Left forelimb (tissue), 1 donor: ENCODE measurements around the gene CPLX1.

Source experiments
- DNase-seq: peaks from one replicate; pipeline ENCODE4 v3.0.0-alpha.2; 2018; ENCODE audit warnings: low spot score

The CPLX1 gene

GRCh38 chr4:832536-832935 lies 6.6 kb upstream of the CPLX1 start:
- no peak for DNase-seq

GRCh38 chr4:832108-832507 lies 6.2 kb upstream of the CPLX1 start:
- DNase-seq: no peak

- DNase-seq: no peak
These were observed 5.5 kb upstream of the CPLX1 start for GRCh38 chr4:831483-831805.

- DNase-seq: peak; percentile 62
These were observed 4.9 kb upstream of the CPLX1 start for GRCh38 chr4:830601-831482.

GRCh38 chr4:829761-830600 lies 4.1 kb upstream of the CPLX1 start:
- peak; percentile 50 for DNase-seq

GRCh38 chr4:829291-829690 lies 3.4 kb upstream of the CPLX1 start:
- peak; percentile 55 for DNase-seq

GRCh38 chr4:828641-829271 lies 2.8 kb upstream of the CPLX1 start:
- DNase-seq: peak; percentile 55

GRCh38 chr4:827209-828081 lies 1.5 kb upstream of the CPLX1 start:
- DNase-seq: peak; percentile 50

GRCh38 chr4:826508-827208 lies 729 bp upstream of the CPLX1 start:
- DNase-seq: peak; percentile 44

GRCh38 chr4:825063-825970 lies 612 bp downstream of the CPLX1 start:
- no peak for DNase-seq

GRCh38 chr4:824461-825062 lies 1.4 kb downstream of the CPLX1 start:
- no peak for DNase-seq

GRCh38 chr4:823761-824460 lies 2.0 kb downstream of the CPLX1 start:
- DNase-seq: no peak

GRCh38 chr4:823176-823760 lies 2.7 kb downstream of the CPLX1 start:
- DNase-seq: no peak

- no peak for DNase-seq
These were observed 3.4 kb downstream of the CPLX1 start for GRCh38 chr4:822361-823175.

- DNase-seq: no peak
These were observed 4.3 kb downstream of the CPLX1 start for GRCh38 chr4:821631-822030.

- DNase-seq: no peak
These were observed 4.7 kb downstream of the CPLX1 start for GRCh38 chr4:821181-821591.
